PFSK-1 (cell line): ENCODE data around the gene SLC39A10.

Experiments
- POLR2AphosphoS5 ChIP-seq: IDR thresholded peaks from 2 replicates; pipeline ENCODE4 v1.6.1; 2012; ENCODE audit warnings: low read depth, mild to moderate bottlenecking, control low read depth, low read length, moderate library complexity
- SIN3A ChIP-seq: IDR thresholded peaks from 2 replicates; pipeline ENCODE4 v1.6.1; 2012; ENCODE audit warnings: mild to moderate bottlenecking, low read length, moderate library complexity, borderline replicate concordance; ENCODE audit not compliant: insufficient read depth
- TAF1 ChIP-seq: IDR thresholded peaks from 2 replicates; pipeline ENCODE4 v1.6.1; 2012; ENCODE audit warnings: low read length, control low read depth, borderline replicate concordance; ENCODE audit not compliant: insufficient read depth

DNA sequence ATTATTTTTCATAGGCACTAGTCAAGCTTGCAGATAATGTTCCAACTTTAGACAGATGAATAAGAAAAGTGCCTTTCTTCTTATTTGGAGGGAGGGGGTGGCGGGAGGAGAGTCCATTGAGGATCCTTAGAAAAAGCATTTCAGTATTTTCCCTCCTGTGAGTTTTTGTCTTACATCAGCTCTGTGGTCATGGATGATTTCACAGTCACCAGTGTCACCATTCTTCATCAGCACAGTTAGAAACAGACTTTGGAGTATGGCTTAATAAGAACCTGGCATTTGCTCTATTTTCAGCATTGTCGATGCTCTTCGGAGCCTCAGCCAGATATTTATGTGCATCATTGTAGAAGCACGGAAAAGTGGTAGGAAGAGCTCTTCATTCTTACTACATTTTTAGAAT is 70.1 kb downstream of the SLC39A10 start:
- TF ChIP-seq TAF1 (no peak), SIN3A (no peak), POLR2AphosphoS5 (no peak)
